Measurements from ENCODE around the gene CBL.
A peak's percentile ranks its signal among the peaks of the same experiment; 100 is the strongest.
"Not testable (repeated sequence)": the region's sequence is repeated elsewhere in the genome, so short reads cannot be mapped to it uniquely, and the experiment has no call there.

Gene CBL

GRCh38 chr11:119205574-119206510 is at the start of gene CBL:
TSS of gene CBL (plus strand) at chr11:119206339. CDS start at chr11:119206418, 79 bp downstream.
- peak; percentile 99 for DNase-seq

GRCh38 chr11:119156496-119156895 is 49.6 kb upstream of the CBL start:
- no peak for DNase-seq

- no peak for DNase-seq
These were observed 49.1 kb upstream of the CBL start for GRCh38 chr11:119157063-119157462.

GRCh38 chr11:119158467-119158866 is 47.7 kb upstream of the CBL start:
- DNase-seq = no peak

- DNase-seq = no peak
These were observed 46.0 kb upstream of the CBL start for GRCh38 chr11:119160151-119160550.

GRCh38 chr11:119161871-119162270 is 44.3 kb upstream of the CBL start:
- DNase-seq = no peak

GRCh38 chr11:119166368-119167076 is 39.6 kb upstream of the CBL start:
- no peak for DNase-seq

- not testable (repeated sequence) for DNase-seq
These were observed 39.1 kb upstream of the CBL start for GRCh38 chr11:119167077-119167458.

GRCh38 chr11:119167933-119168332 is 38.2 kb upstream of the CBL start:
- DNase-seq = no peak

GRCh38 chr11:119168471-119169281 is 37.5 kb upstream of the CBL start, which contains the start of gene NLRX1:
TSS of gene NLRX1 (plus strand) at chr11:119168725. CDS start at chr11:119171404, 2,679 bp downstream.
- peak; percentile 91 for DNase-seq

- DNase-seq = peak; percentile 61
These were observed 36.8 kb upstream of the CBL start for GRCh38 chr11:119169282-119169719.

- no peak for DNase-seq
These were observed 33.6 kb upstream of the CBL start for GRCh38 chr11:119172513-119172912.

- DNase-seq = no peak
These were observed 32.7 kb upstream of the CBL start for GRCh38 chr11:119173453-119173852.

GRCh38 chr11:119175493-119176077 is 30.6 kb upstream of the CBL start:
- no peak for DNase-seq

- DNase-seq = no peak
These were observed 27.9 kb upstream of the CBL start for GRCh38 chr11:119178166-119178680.

GRCh38 chr11:119179342-119179741 is 26.8 kb upstream of the CBL start:
- DNase-seq = no peak

- DNase-seq = no peak
These were observed 26.2 kb upstream of the CBL start for GRCh38 chr11:119179983-119180382.

GRCh38 chr11:119180729-119181676 is 25.1 kb upstream of the CBL start:
- no peak for DNase-seq

- DNase-seq = no peak
These were observed 24.3 kb upstream of the CBL start for GRCh38 chr11:119181677-119182412.

GRCh38 chr11:119184399-119184798 is 21.7 kb upstream of the CBL start:
- not testable (repeated sequence) for DNase-seq
